K562 (cell line): ENCODE measurements around the gene CD96. TPM values are rescaled to one million over a fixed set of nuclear protein-coding genes. Genes with fewer than 3 reads are reported as not detected.

Experiments used
- ATAC-seq: fragments of 200-7000 bp; cut with Tn5 transposase; 3 replicates; pipeline ENCODE4 v1.9.1; 2020; ENCODE audit warnings: moderate library complexity
- BruUV-seq: library from RNA; stranded (reverse); fragments of 400-500 nt; replicated peaks from 2 replicates; lab custom pipeline; 2021; lab: Mats Ljungman, UMichigan
- CTCF ChIA-PET: fragments of 300-600 bp; formaldehyde crosslinking; extraction: SDS; loops from one replicate; lab custom pipeline; 2021; ENCODE audit warnings: low intra/inter-chr PET ratio; lab: Yijun Ruan, JAX
- POLR2A ChIA-PET: fragments of 300-600, 350-650 bp; sonication (Branson Sonifier 250); formaldehyde crosslinking; extraction: SDS; loops from one replicate; lab custom pipeline; 2021; ENCODE audit warnings: antibody characterized with exemption, inconsistent platforms; lab: Yijun Ruan, JAX
- DNase-seq, 4 experiments: peaks; one replicate each; pipeline versions ENCODE4 v3.0.0 to v3.0.0-alpha.2; 2011 to 2018; ENCODE audit warnings: low spot score in 3 of 4, mixed read lengths in 3 of 4; ENCODE audit errors: extremely low read depth in 1 of 4
- FAIRE-seq: peaks from 2 replicates; lab custom pipeline; 2011; peaks lifted over from hg19 to GRCh38; lab: Jason Lieb, UNC
- H2AFZ ChIP-seq: 2 replicates; pipeline ENCODE4 v1.6.0; 2011; ENCODE audit warnings: low read depth, low read length, control low read depth, inconsistent platforms
- H3K27ac ChIP-seq: fragments of 200-600 bp; 3 replicates; pipeline ENCODE4 v1.8.0; 2011; ENCODE audit warnings: low read depth, mild to moderate bottlenecking, control low read depth, inconsistent platforms, low read length, moderate library complexity, mixed read lengths; ENCODE audit errors: extremely low read depth
- H3K27me3 ChIP-seq, 2 experiments: fragments of 300-600 bp in 1 of 2; 2 replicates in 1 of 2; 3 replicates in 1 of 2; pipeline versions ENCODE4 v1.6.0 to v1.8.0; 2011; ENCODE audit warnings: inconsistent platforms in 2 of 2, low read length in 2 of 2, mild to moderate bottlenecking in 1 of 2, mixed read lengths in 1 of 2, moderate library complexity in 1 of 2; ENCODE audit not compliant: control insufficient read depth in 2 of 2, insufficient read depth in 2 of 2
- H3K36me3 ChIP-seq: fragments of 300-600 bp; 3 replicates; pipeline ENCODE4 v1.8.0; 2011; ENCODE audit warnings: mild to moderate bottlenecking, low read length, inconsistent platforms; ENCODE audit not compliant: control insufficient read depth, insufficient read depth
- H3K4me1 ChIP-seq, 2 experiments: fragments of 200-600 bp in 1 of 2; replicated peaks in 1 of 2; 2 replicates in 1 of 2; 3 replicates in 1 of 2; pipeline versions ENCODE4 v1.5.1 to v1.8.0; 2011; ENCODE audit warnings: inconsistent platforms in 2 of 2, low read length in 2 of 2, mild to moderate bottlenecking in 1 of 2, mixed read lengths in 1 of 2, moderate library complexity in 1 of 2; ENCODE audit not compliant: control insufficient read depth in 2 of 2, insufficient read depth in 2 of 2
- H3K4me2 ChIP-seq: 2 replicates; pipeline ENCODE4 v1.6.1; 2011; ENCODE audit warnings: low read length, control low read depth, inconsistent platforms, mixed read lengths; ENCODE audit not compliant: insufficient read depth
- H3K4me3 ChIP-seq: fragments of 200-600 bp; sonication (generic), shearing (Covaris generic); 2 replicates; pipeline ENCODE4 v1.5.1; 2016; ENCODE audit warnings: control low read depth, inconsistent platforms
- H3K79me2 ChIP-seq: fragments of 200-600 bp; 3 replicates; pipeline ENCODE4 v1.8.0; 2011; ENCODE audit warnings: low read length, inconsistent platforms; ENCODE audit not compliant: control insufficient read depth, insufficient read depth
- H3K9ac ChIP-seq, 2 experiments: 2 replicates each; pipeline versions ENCODE4 v1.6.0 to v1.6.1; 2011; ENCODE audit warnings: low read depth in 2 of 2, low read length in 2 of 2, control low read depth in 1 of 2, inconsistent platforms in 1 of 2, mild to moderate bottlenecking in 1 of 2, mixed read lengths in 1 of 2; ENCODE audit not compliant: insufficient read depth in 1 of 2
- H3K9me1 ChIP-seq: one replicate; pipeline ENCODE4 v1.6.0; 2011; ENCODE audit warnings: inconsistent platforms, mild to moderate bottlenecking, low read length, moderate library complexity; ENCODE audit not compliant: control insufficient read depth, insufficient read depth
- H3K9me3 ChIP-seq: replicated peaks from 2 replicates; pipeline ENCODE4 v1.5.1; 2011; ENCODE audit warnings: low read depth, low read length, inconsistent platforms; ENCODE audit not compliant: control insufficient read depth, insufficient read depth
- H4K20me1 ChIP-seq: replicated peaks from 2 replicates; pipeline ENCODE4 v1.6.1; 2011; ENCODE audit warnings: low read length, inconsistent platforms, mixed read lengths; ENCODE audit not compliant: control insufficient read depth, insufficient read depth
- FOSL1 ChIP-seq: fragments of 200-800 bp; sonication (Bioruptor generic); conservative IDR thresholded peaks from 2 replicates; pipeline ENCODE4 v1.6.1; 2016; ENCODE audit warnings: missing genetic modification characterization, missing compliant biosample characterization
- GATAD2A ChIP-seq: fragments of 450-650 bp; IDR thresholded peaks from 2 replicates; pipeline ENCODE4 v1.6.1; 2017
- IRF2 ChIP-seq: sonication (generic); formaldehyde crosslinking; IDR thresholded peaks from 2 replicates; pipeline ENCODE4 v1.8.1; 2022; ENCODE audit warnings: mild to moderate bottlenecking, missing genetic modification reagents
- RAD21 ChIP-seq, 2 experiments: fragments of 250-450 bp in 1 of 2; fragments of 450-650 bp in 1 of 2; sonication (Bioruptor Pico) in 1 of 2; formaldehyde crosslinking in 1 of 2; IDR thresholded peaks in 1 of 2; conservative IDR thresholded peaks in 1 of 2; 2 replicates each; pipeline versions ENCODE4 v1.4.0 to v1.8.0; 2020 to 2022; ENCODE audit warnings: mild to moderate bottlenecking in 2 of 2, moderate library complexity in 1 of 2
- WGBS: fragments of 100-300 bp; shearing (Covaris generic); methylation state at CpG from one replicate; pipeline ENCODE4 v1.1.6; 2016; ENCODE audit warnings: low coverage, mixed read lengths; ENCODE audit not compliant: insufficient coverage; ENCODE audit errors: missing lambda C conversion rate; 5-methylcytosine and 5-hydroxymethylcytosine counted together
- in situ Hi-C: fragments of 300-500 bp; cut with MboI; formaldehyde crosslinking; loops from 4 replicates; pipeline ENCODE4 v1.15.0; 2018; ENCODE audit warnings: inconsistent platforms, mixed read lengths
- intact Hi-C: fragments of 100-400 bp; cut with micrococcal nuclease; formaldehyde crosslinking; loops from 2 replicates; pipeline ENCODE4 v1.14.2; 2022
- polyA plus RNA-seq, 8 experiments: library from polyadenylated mRNA; depleted of rRNA in 4 of 8; stranded (reverse) in 5 of 8; unstranded in 3 of 8; fragments of >200 nt; fragmentation: Nextera tagmentation in 2 of 8; fragmentation: Illumina TruSeq in 1 of 8; extraction: Ambion mirVana in 2 of 8; extraction: Trizol in 1 of 8; gene quantifications; 2 replicates each; pipeline versions ENCODE4 v1.2.1 to v1.2.3, GENCODE V29; 2011 to 2014; ENCODE audit warnings: inconsistent platforms in 1 of 8, missing spikeins in 1 of 8
- total RNA-seq, 7 experiments: library from RNA; depleted of rRNA in 6 of 7; stranded (reverse); fragments of >200 nt in 6 of 7; fragmentation: Illumina TruSeq in 2 of 7; extraction: Trizol in 2 of 7; gene quantifications; 2 replicates each; pipeline versions ENCODE4 v1.2.1 to v1.2.3, GENCODE V29; 2011 to 2021; ENCODE audit warnings: low replicate concordance in 1 of 7
- TF ChIP-seq, protein P1 (sequence below): IDR thresholded peaks from 2 replicates; pipeline ENCODE4 v1.6.1; 2014; ENCODE audit warnings: antibody characterized with exemption

CD96 gene
- total and polyA plus RNA-seq, 9 of the 15 experiments (the other 6 are each of a cell fraction or from before 2014, with no cell fraction given) = 0.32 to 5.7 (median 1.2) TPM

DNA sequence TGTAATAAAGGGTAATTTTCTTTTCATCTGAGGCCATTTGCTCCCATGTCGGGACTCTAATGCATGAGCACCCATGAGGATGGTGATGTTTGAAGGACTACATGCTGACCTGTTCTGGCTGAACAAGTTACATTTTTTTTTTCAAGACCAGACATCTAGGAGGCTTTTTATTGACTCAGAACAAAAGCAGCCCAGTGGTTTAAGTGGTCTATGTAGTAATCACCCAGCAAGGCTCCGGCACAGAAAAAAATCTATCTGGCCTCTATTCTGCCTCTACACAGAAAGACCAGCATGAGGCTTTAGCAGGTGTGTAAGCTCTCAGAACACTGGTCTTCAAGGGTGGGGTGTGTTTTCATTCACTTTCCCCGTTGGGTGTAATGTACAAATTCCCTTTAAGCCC, 148.2 kb downstream of the CD96 start:
- WGBS = 0% methylated on average over 3 of the region's 3 CpGs
- DNase-seq (no peak), ATAC-seq (no peak), FAIRE-seq (no peak)
- Histone ChIP-seq H3K27me3 (no peaks in the 10 kb centered on the region), H3K9me3 (no peaks in the 10 kb centered on the region), H3K4me2 (no peak overlapping the region), H3K9ac (no peak overlapping the region), H2AFZ (no peak overlapping the region), H3K27ac (no peak overlapping the region), H3K4me3 (no peak overlapping the region), H3K79me2 (no peaks in the 10 kb centered on the region), H3K9me1 (no peaks in the 10 kb centered on the region), H3K4me1 (no peaks in the 10 kb centered on the region), H3K36me3 (no peaks in the 10 kb centered on the region), H4K20me1 (no peaks in the 10 kb centered on the region)
- BruUV-seq = no TSS peak
- TF ChIP-seq FOSL1 (tag) = no peak
- TF ChIP-seq, protein P1, sequence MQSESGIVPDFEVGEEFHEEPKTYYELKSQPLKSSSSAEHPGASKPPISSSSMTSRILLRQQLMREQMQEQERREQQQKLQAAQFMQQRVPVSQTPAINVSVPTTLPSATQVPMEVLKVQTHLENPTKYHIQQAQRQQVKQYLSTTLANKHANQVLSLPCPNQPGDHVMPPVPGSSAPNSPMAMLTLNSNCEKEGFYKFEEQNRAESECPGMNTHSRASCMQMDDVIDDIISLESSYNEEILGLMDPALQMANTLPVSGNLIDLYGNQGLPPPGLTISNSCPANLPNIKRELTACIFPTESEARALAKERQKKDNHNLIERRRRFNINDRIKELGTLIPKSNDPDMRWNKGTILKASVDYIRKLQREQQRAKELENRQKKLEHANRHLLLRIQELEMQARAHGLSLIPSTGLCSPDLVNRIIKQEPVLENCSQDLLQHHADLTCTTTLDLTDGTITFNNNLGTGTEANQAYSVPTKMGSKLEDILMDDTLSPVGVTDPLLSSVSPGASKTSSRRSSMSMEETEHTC = no peak
- CTCF ChIA-PET = no interaction called here
- in situ Hi-C loops = no loop called here
- intact Hi-C loops = no loop called here
- POLR2A ChIA-PET = no interaction called here

GRCh38 chr3:111691293-111691909, 149.4 kb downstream of the CD96 start:
- in situ Hi-C loops (no loop called here), intact Hi-C loops (no loop called here)
- ATAC-seq (peak; percentile 44; the same call in 1 of the 3 replicates), FAIRE-seq (no peak), DNase-seq (peak in 2 of 4 experiments; percentile 7)
- Histone ChIP-seq H3K27me3 (no peaks in the 10 kb centered on the region), H3K27ac (no peak overlapping the region), H3K9ac (no peak overlapping the region), H2AFZ (no peak overlapping the region), H3K36me3 (no peaks in the 10 kb centered on the region), H3K4me3 (no peak overlapping the region), H3K9me1 (no peaks in the 10 kb centered on the region), H3K4me2 (no peak overlapping the region), H4K20me1 (no peaks in the 10 kb centered on the region), H3K9me3 (no peaks in the 10 kb centered on the region), H3K79me2 (no peaks in the 10 kb centered on the region), H3K4me1 (no peaks in the 10 kb centered on the region)
- ChIA-PET POLR2A (no interaction called here), CTCF (no interaction called here)
- no TSS peak for BruUV-seq
- WGBS = 0% methylated on average over 1 of the region's 2 CpGs
- TF ChIP-seq GATAD2A (no peak), IRF2 (CRISPR knock-in tag) (no peak), RAD21 (CRISPR knock-in tag; conservative IDR thresholded peaks at IDR 0.05 in 1 of 2, IDR thresholded peaks at IDR 0.05 in 1 of 2) (peak; percentile 25 to 53; a peak in 3 of 4 replicates)
